HFFc6 (cell line): ENCODE measurements around the gene DDX31. TPM values are rescaled to one million over a fixed set of nuclear protein-coding genes. Genes with fewer than 3 reads are reported as not detected.

ENCODE experiments used
- DNase-seq: peaks from one replicate; pipeline ENCODE4 v3.0.0-alpha.2; 2018
- H3K27ac Mint-ChIP-seq: 2 replicates; pipeline ENCODE4 v1.8.0; 2020; ENCODE audit warnings: mild to moderate bottlenecking, mixed read lengths
- H3K27me3 Mint-ChIP-seq: 2 replicates; pipeline ENCODE4 v1.8.0; 2021; ENCODE audit warnings: mild to moderate bottlenecking, moderate library complexity, mixed read lengths; ENCODE audit not compliant: insufficient read depth
- H3K36me3 Mint-ChIP-seq: 2 replicates; pipeline ENCODE4 v1.8.0; 2021; ENCODE audit warnings: low read depth, mixed read lengths
- H3K4me1 Mint-ChIP-seq: 2 replicates; pipeline ENCODE4 v1.8.0; 2020; ENCODE audit warnings: low read depth, mixed read lengths
- H3K4me3 Mint-ChIP-seq: 2 replicates; pipeline ENCODE4 v1.8.0; 2020; ENCODE audit warnings: mild to moderate bottlenecking, moderate library complexity, mixed read lengths
- H3K9me3 Mint-ChIP-seq: 2 replicates; pipeline ENCODE4 v1.8.0; 2020; ENCODE audit warnings: mild to moderate bottlenecking, mixed read lengths
- CTCF ChIP-seq: fragments of 200-600 bp; sonication (generic); IDR thresholded peaks from 2 replicates; pipeline ENCODE4 v1.5.0; 2021; ENCODE audit warnings: antibody characterized with exemption, mild to moderate bottlenecking
- total RNA-seq, 6 experiments: library from RNA; stranded (reverse); fragmentation: NEBNext Ultra II Directional; extraction: Animal tissue kit (Norgen Biotek cat#: 25700); gene quantifications; 2 replicates in 1 of 6; 3 replicates in 5 of 6; pipeline ENCODE4 v1.2.3, GENCODE V29; 2021

Gene DDX31
- total RNA-seq, 6 experiments from 2014 or later = 9.6 to 16.2 (median 14.9) TPM

GRCh38 chr9:132543251-132543650, 126.5 kb downstream of the DDX31 start:
- peaks cover 49% of the 10 kb centered on the region for H3K27me3 Mint-ChIP-seq
- no peaks in the 10 kb centered on the region for H3K4me1 Mint-ChIP-seq
- no peak for TF ChIP-seq CTCF
- H3K9me3 Mint-ChIP-seq = no peaks in the 10 kb centered on the region
- no peak overlapping the region for H3K27ac Mint-ChIP-seq
- DNase-seq = no peak
- no peak overlapping the region for H3K4me3 Mint-ChIP-seq
- H3K36me3 Mint-ChIP-seq = no peaks in the 10 kb centered on the region

Other genes starting within 250 kb of the DDX31 start
- gene BARHL1, start 87.4 kb downstream of the DDX31 start, total RNA-seq = not detected
- gene GTF3C4, start 481 bp upstream of the DDX31 start, total RNA-seq = 10 to 100 TPM; 13.5 to 16.0 (median 15.1) TPM
- gene AK8, start 208.3 kb upstream of the DDX31 start, total RNA-seq = under 1 TPM in 5 of 6 experiments, not detected in 1; 0.07 to 0.24 (median 0.12) TPM
- 1 to 10 TPM; 5.7 to 8.9 (median 6.3) TPM for gene SPACA9, start 208.9 kb upstream of the DDX31 start, total RNA-seq